HepG2 (cell line): Measurements from ENCODE around the gene ELOVL7. TPM values are rescaled to one million over a fixed set of nuclear protein-coding genes. Genes with fewer than 3 reads are reported as not detected.

Source experiments
- CREM ChIP-seq, 2 experiments: sonication (generic) in 1 of 2; formaldehyde crosslinking in 1 of 2; IDR thresholded peaks; 2 replicates each; pipeline versions ENCODE4 v1.4.0 to v1.6.1; 2016 to 2020; ENCODE audit warnings: antibody characterized with exemption in 1 of 2, mild to moderate bottlenecking in 1 of 2, missing genetic modification reagents in 1 of 2
- DPF2 ChIP-seq: sonication (generic); formaldehyde crosslinking; IDR thresholded peaks from 2 replicates; pipeline ENCODE4 v1.4.0; 2020; ENCODE audit warnings: mild to moderate bottlenecking, low read depth, missing genetic modification reagents, borderline replicate concordance
- HMGA1 ChIP-seq: sonication (generic); formaldehyde crosslinking; conservative IDR thresholded peaks from 2 replicates; pipeline ENCODE4 v1.4.0; 2020; ENCODE audit warnings: missing genetic modification reagents
- HNRNPH1 ChIP-seq: fragments of 200-400 bp; formaldehyde crosslinking; optimal IDR thresholded peaks from 2 replicates; pipeline ENCODE3; 2017; ENCODE audit warnings: mild to moderate bottlenecking, low read depth, low read length
- HNRNPL ChIP-seq: fragments of 200-400 bp; formaldehyde crosslinking; IDR thresholded peaks from 2 replicates; pipeline ENCODE4 v1.6.1; 2017; ENCODE audit warnings: mild to moderate bottlenecking, low read depth, low read length
- MBD4 ChIP-seq: IDR thresholded peaks from 2 replicates; pipeline ENCODE4 v1.6.1; 2012; ENCODE audit warnings: low read length, inconsistent platforms, borderline replicate concordance
- NFE2 ChIP-seq: sonication (generic); formaldehyde crosslinking; IDR thresholded peaks from 2 replicates; pipeline ENCODE4 v1.4.0; 2020; ENCODE audit warnings: missing genetic modification reagents
- RCOR2 ChIP-seq: IDR thresholded peaks from 2 replicates; pipeline ENCODE4 v1.6.1; 2016; ENCODE audit warnings: missing biosample characterization, missing genetic modification reagents
- SRSF1 ChIP-seq: fragments of 200-400 bp; formaldehyde crosslinking; optimal IDR thresholded peaks from 2 replicates; pipeline ENCODE3; 2017; ENCODE audit warnings: mild to moderate bottlenecking, low read depth, low read length, moderate library complexity
- ZBTB1 ChIP-seq: sonication (generic); formaldehyde crosslinking; IDR thresholded peaks from 2 replicates; pipeline ENCODE4 v1.4.0; 2020; ENCODE audit warnings: missing genetic modification reagents, borderline replicate concordance
- ZFP36 ChIP-seq: fragments of 150-350 bp; IDR thresholded peaks from 2 replicates; pipeline ENCODE4 v1.6.1; 2018; ENCODE audit warnings: borderline replicate concordance, low read length, low read depth; ENCODE audit not compliant: partially characterized antibody
- ZNF562 ChIP-seq: sonication (generic); formaldehyde crosslinking; IDR thresholded peaks from 2 replicates; pipeline ENCODE4 v1.8.0; 2022; ENCODE audit warnings: missing genetic modification reagents, borderline replicate concordance
- polyA plus RNA-seq, 8 experiments: library from polyadenylated mRNA; depleted of rRNA in 3 of 8; stranded (reverse) in 7 of 8; unstranded in 1 of 8; fragments of >200 nt; fragmentation: Illumina TruSeq in 4 of 8; extraction: Trizol in 4 of 8; gene quantifications; 2 replicates each; pipeline versions ENCODE4 v1.2.1 to v1.2.3, GENCODE V29; 2011 to 2016; ENCODE audit warnings: low read depth in 4 of 8, missing spikeins in 1 of 8, mixed read lengths in 1 of 8; ENCODE audit not compliant: insufficient read depth in 1 of 8
- total RNA-seq, 5 experiments: library from RNA; depleted of rRNA; stranded (reverse); fragments of >200 nt; fragmentation: Illumina TruSeq; extraction: Trizol; gene quantifications; 2 replicates each; pipeline ENCODE4 v1.2.3, GENCODE V29; 2016; ENCODE audit warnings: low read depth in 1 of 5
- TF ChIP-seq, protein P1 (sequence below): IDR thresholded peaks from 2 replicates; pipeline ENCODE4 v1.6.1; 2016; ENCODE audit warnings: missing genetic modification reagents, missing compliant biosample characterization
- TF ChIP-seq, protein P2 (sequence below): sonication (generic); formaldehyde crosslinking; IDR thresholded peaks from 2 replicates; pipeline ENCODE4 v1.5.0; 2020; ENCODE audit warnings: mild to moderate bottlenecking, missing genetic modification reagents, borderline replicate concordance
- TF ChIP-seq, protein P3 (sequence below): sonication (generic); formaldehyde crosslinking; IDR thresholded peaks from 2 replicates; pipeline ENCODE4 v1.8.1; 2022; ENCODE audit warnings: mild to moderate bottlenecking, missing genetic modification reagents
- TF ChIP-seq, protein P4 (sequence below): sonication (generic); formaldehyde crosslinking; IDR thresholded peaks from 2 replicates; pipeline ENCODE4 v1.4.0; 2020; ENCODE audit warnings: mild to moderate bottlenecking, missing genetic modification reagents

ELOVL7 gene
- total and polyA plus RNA-seq, 2 of the 13 experiments (the other 11 are each of a cell fraction or from before 2014, with no cell fraction given) = 4.5 to 7.3 TPM

DNA sequence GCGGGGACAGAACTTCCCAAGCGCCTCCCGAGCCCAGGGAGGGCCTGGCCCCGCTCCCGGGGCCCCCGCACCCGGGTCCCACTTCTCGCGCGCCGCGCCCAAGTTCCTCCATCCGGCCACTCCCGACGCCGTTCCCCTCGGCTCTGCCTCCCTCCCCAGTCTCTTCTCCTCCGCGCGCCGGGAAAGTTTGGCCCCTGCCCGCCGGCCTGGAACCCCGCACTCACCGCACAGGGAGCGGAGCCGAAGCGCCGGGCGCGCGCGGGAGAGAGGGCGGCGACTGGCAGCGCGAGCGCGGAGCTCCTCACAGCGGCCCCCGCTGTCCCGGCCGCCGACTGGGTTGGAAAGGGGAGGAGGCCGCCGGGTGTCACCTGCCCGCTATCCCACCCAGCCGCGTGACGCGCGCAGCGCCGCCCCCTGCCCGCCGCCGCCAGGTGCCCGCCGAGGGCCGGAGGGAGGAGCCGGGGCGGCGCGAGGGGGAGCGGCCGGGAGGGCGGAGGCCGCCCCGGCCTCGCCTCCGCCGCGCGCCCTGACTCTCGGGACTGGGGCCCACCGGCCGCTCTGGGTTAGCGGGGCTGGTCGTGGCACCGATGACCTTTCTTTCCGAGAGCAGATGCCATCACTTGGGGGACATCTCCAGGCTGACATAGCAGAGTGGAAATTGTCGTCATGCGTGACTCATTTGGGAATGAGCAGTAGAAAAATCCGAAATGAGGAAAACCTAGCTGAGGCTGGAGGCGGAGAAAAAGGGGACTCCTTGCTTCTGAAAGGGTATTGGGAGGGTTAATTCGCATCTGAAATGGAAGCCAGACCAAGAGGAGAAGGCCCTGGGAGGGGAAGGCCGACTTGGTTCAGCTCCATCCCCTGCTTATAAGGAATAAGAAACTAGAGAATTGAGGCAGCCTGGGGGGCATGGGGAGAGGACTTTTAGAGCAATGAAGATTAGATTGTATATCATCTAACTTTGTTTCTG is at the start of gene ELOVL7 (continued):
- TF ChIP-seq RCOR2 (CRISPR knock-in tag) (no peak), HNRNPH1 (no peak), ZBTB1 (no peak), ZNF562 (CRISPR knock-in tag) (no peak), MBD4 (no peak), SRSF1 (no peak), NFE2 (no peak), ZFP36 (no peak), HMGA1 (CRISPR knock-in tag) (no peak), DPF2 (CRISPR knock-in tag) (no peak), CREM (IDR thresholded peaks at IDR 0.05) (no peak), CREM (CRISPR knock-in tag; IDR thresholded peaks at IDR 0.05) (no peak), HNRNPL (no peak)
- TF ChIP-seq, protein P1, sequence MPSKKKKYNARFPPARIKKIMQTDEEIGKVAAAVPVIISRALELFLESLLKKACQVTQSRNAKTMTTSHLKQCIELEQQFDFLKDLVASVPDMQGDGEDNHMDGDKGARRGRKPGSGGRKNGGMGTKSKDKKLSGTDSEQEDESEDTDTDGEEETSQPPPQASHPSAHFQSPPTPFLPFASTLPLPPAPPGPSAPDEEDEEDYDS (CRISPR knock-in tag) = no peak
- TF ChIP-seq, protein P2, sequence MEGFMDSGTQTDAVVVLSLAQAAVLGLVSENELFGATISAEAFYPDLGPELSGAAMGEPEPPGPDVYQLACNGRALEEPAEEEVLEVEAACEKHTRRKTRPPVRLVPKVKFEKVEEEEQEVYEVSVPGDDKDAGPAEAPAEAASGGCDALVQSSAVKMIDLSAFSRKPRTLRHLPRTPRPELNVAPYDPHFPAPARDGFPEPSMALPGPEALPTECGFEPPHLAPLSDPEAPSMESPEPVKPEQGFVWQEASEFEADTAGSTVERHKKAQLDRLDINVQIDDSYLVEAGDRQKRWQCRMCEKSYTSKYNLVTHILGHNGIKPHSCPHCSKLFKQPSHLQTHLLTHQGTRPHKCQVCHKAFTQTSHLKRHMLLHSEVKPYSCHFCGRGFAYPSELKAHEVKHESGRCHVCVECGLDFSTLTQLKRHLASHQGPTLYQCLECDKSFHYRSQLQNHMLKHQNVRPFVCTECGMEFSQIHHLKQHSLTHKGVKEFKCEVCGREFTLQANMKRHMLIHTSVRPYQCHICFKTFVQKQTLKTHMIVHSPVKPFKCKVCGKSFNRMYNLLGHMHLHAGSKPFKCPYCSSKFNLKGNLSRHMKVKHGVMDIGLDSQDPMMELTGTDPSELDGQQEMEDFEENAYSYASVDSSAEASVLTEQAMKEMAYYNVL (CRISPR knock-in tag) = no peak; the same call in 1 of the 2 replicates
- TF ChIP-seq, protein P3, sequence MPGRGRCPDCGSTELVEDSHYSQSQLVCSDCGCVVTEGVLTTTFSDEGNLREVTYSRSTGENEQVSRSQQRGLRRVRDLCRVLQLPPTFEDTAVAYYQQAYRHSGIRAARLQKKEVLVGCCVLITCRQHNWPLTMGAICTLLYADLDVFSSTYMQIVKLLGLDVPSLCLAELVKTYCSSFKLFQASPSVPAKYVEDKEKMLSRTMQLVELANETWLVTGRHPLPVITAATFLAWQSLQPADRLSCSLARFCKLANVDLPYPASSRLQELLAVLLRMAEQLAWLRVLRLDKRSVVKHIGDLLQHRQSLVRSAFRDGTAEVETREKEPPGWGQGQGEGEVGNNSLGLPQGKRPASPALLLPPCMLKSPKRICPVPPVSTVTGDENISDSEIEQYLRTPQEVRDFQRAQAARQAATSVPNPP = no peak; the same call in 1 of the 2 replicates
- TF ChIP-seq, protein P4, sequence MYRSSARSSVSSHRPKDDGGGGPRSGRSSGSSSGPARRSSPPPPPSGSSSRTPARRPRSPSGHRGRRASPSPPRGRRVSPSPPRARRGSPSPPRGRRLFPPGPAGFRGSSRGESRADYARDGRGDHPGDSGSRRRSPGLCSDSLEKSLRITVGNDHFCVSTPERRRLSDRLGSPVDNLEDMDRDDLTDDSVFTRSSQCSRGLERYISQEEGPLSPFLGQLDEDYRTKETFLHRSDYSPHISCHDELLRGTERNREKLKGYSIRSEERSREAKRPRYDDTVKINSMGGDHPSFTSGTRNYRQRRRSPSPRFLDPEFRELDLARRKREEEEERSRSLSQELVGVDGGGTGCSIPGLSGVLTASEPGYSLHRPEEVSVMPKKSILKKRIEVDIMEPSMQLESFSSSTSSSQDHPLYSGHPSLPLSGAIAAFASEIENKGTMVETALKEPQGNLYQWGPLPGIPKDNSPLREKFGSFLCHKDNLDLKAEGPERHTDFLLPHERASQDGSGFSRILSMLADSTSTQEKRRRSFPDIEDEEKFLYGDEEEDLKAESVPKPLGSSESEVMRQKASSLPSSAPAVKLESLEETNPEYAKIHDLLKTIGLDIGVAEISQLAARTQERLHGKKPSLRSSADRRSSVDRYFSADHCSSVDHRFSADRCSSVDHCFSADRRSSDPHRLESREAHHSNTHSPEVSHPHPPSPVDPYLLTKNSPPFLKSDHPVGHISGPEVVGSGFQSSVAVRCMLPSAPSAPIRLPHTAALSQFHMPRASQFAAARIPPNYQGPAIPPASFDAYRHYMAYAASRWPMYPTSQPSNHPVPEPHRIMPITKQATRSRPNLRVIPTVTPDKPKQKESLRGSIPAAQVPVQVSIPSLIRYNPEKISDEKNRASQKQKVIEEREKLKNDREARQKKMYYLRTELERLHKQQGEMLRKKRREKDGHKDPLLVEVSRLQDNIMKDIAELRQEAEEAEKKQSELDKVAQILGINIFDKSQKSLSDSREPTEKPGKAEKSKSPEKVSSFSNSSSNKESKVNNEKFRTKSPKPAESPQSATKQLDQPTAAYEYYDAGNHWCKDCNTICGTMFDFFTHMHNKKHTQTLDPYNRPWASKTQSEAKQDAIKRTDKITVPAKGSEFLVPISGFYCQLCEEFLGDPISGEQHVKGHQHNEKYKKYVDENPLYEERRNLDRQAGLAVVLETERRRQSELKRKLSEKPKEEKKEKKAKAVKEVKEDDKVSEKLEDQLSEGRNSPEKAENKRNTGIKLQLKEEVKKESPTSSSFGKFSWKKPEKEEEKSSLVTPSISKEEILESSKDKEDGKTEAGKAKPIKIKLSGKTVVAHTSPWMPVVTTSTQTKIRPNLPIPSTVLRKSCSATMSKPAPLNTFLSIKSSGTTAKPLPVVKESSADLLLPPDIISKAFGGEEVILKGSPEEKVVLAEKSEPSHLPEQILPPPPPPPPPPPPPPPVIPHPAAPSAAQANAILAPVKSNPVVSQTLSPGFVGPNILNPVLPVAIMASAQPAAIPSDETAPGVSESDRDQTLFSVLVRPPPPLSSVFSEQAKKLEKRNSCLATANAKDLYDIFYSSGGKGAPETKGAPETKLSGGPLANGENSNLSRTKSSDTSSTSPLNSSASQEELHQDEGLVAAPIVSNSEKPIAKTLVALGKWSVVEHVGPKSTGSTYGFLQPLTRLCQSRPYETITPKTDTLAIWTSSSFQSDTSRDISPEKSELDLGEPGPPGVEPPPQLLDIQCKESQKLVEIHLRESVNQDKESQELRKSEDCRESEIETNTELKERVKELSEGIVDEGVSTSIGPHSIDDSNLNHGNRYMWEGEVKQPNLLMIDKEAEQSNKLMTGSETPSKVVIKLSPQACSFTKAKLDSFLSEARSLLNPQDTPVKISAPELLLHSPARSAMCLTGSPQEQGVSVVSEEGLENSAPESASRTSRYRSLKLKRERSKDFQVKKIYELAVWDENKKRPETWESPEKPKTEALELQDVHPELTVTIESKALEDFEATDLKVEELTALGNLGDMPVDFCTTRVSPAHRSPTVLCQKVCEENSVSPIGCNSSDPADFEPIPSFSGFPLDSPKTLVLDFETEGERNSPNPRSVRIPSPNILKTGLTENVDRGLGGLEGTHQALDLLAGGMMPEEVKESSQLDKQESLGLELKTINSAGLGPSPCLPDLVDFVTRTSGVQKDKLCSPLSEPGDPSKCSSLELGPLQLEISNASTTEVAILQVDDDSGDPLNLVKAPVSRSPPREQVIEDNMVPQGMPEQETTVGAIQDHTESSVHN (CRISPR knock-in tag) = 0 out of 2 replicates have a peak, but pooled peaks have one; percentile 36
